Parathyroid adenoma (tissue), 2 donors: Measurements from ENCODE around the gene HIPK4.

Experiments
- H2AFZ ChIP-seq: fragments of 300-600 bp; sonication (generic); one replicate; pipeline ENCODE4 v1.7.0; 2017; ENCODE audit warnings: antibody characterized with exemption, mild to moderate bottlenecking
- H3K27ac ChIP-seq: fragments of 300-600 bp; sonication (generic); one replicate; pipeline ENCODE4 v1.7.0; 2017
- H3K27me3 ChIP-seq: fragments of 300-600 bp; sonication (generic); one replicate; pipeline ENCODE4 v1.7.0; 2017; ENCODE audit warnings: low read length; ENCODE audit not compliant: control insufficient read depth, insufficient read depth
- H3K36me3 ChIP-seq: fragments of 300-600 bp; sonication (generic); one replicate; pipeline ENCODE4 v1.7.0; 2017; ENCODE audit warnings: low read length; ENCODE audit not compliant: control insufficient read depth, insufficient read depth
- H3K4me1 ChIP-seq: fragments of 300-600 bp; sonication (generic); one replicate; pipeline ENCODE4 v1.7.0; 2017; ENCODE audit warnings: control low read depth
- H3K4me2 ChIP-seq: fragments of 300-600 bp; sonication (generic); one replicate; pipeline ENCODE4 v1.7.0; 2017; ENCODE audit warnings: low read length
- H3K4me3 ChIP-seq: fragments of 300-600 bp; sonication (generic); one replicate; pipeline ENCODE4 v1.7.0; 2017; ENCODE audit warnings: low read depth, low read length
- H3K79me2 ChIP-seq: fragments of 300-600 bp; sonication (generic); one replicate; pipeline ENCODE4 v1.7.0; 2017; ENCODE audit warnings: control low read depth
- H3K9ac ChIP-seq: fragments of 300-600 bp; sonication (generic); one replicate; pipeline ENCODE4 v1.7.0; 2017; ENCODE audit warnings: mild to moderate bottlenecking
- H3K9me3 ChIP-seq: fragments of 300-600 bp; sonication (generic); one replicate; pipeline ENCODE4 v1.7.0; 2017; ENCODE audit warnings: low read length; ENCODE audit not compliant: control insufficient read depth
- CTCF ChIP-seq: fragments of 300-600 bp; sonication (generic); IDR thresholded peaks from one replicate; pipeline ENCODE4 v1.7.0; 2017; ENCODE audit warnings: antibody characterized with exemption, mild to moderate bottlenecking
- donor health status: primary hyperparathyroidism.

Gene HIPK4

GRCh38 chr19:40379446-40380198 lies 10.4 kb downstream of the HIPK4 start:
- Histone ChIP-seq H3K36me3 (no peaks in the 10 kb centered on the region), H3K9ac (no peak overlapping the region), H3K79me2 (no peaks in the 10 kb centered on the region), H3K27ac (no peak overlapping the region), H3K4me1 (no peaks in the 10 kb centered on the region), H2AFZ (no peak overlapping the region), H3K9me3 (no peaks in the 10 kb centered on the region), H3K4me3 (no peak overlapping the region), H3K4me2 (no peak overlapping the region), H3K27me3 (no peaks in the 10 kb centered on the region)
- TF ChIP-seq CTCF: no peak

GRCh38 chr19:40378509-40378908 lies 11.5 kb downstream of the HIPK4 start:
- Histone ChIP-seq H3K4me1 (no peaks in the 10 kb centered on the region), H3K36me3 (no peaks in the 10 kb centered on the region), H3K9ac (no peak overlapping the region), H3K4me2 (no peak overlapping the region), H3K27me3 (no peaks in the 10 kb centered on the region), H3K4me3 (no peak overlapping the region), H3K27ac (no peak overlapping the region), H3K9me3 (no peaks in the 10 kb centered on the region), H2AFZ (no peak overlapping the region), H3K79me2 (no peaks in the 10 kb centered on the region)
- no peak for TF ChIP-seq CTCF

- H3K4me3 ChIP-seq: no peak overlapping the region
- H3K4me1 ChIP-seq: no peaks in the 10 kb centered on the region
- TF ChIP-seq CTCF: no peak
- no peak overlapping the region for H2AFZ ChIP-seq
- H3K9ac ChIP-seq: no peak overlapping the region
- H3K9me3 ChIP-seq: no peaks in the 10 kb centered on the region
- H3K79me2 ChIP-seq: no peaks in the 10 kb centered on the region
- H3K36me3 ChIP-seq: no peaks in the 10 kb centered on the region
- H3K4me2 ChIP-seq: no peak overlapping the region
- H3K27ac ChIP-seq: no peak overlapping the region
- no peaks in the 10 kb centered on the region for H3K27me3 ChIP-seq
These were observed 12.1 kb downstream of the HIPK4 start for GRCh38 chr19:40377876-40378385.

GRCh38 chr19:40376286-40376862 lies 13.6 kb downstream of the HIPK4 start:
- H3K4me1 ChIP-seq: no peaks in the 10 kb centered on the region
- TF ChIP-seq CTCF: no peak
- H3K4me2 ChIP-seq: no peak overlapping the region
- no peak overlapping the region for H3K4me3 ChIP-seq
- H3K79me2 ChIP-seq: no peaks in the 10 kb centered on the region
- H3K27ac ChIP-seq: no peak overlapping the region
- H3K36me3 ChIP-seq: no peaks in the 10 kb centered on the region
- H3K9ac ChIP-seq: no peak overlapping the region
- no peaks in the 10 kb centered on the region for H3K27me3 ChIP-seq
- no peak overlapping the region for H2AFZ ChIP-seq
- no peaks in the 10 kb centered on the region for H3K9me3 ChIP-seq
